HG03432 (cell line): Measurements from ENCODE around the gene DTD2.

Experiments used
- ATAC-seq: cut with Tn5 transposase; IDR thresholded peaks from one replicate; pipeline ENCODE4 v1.9.1; 2021; ENCODE audit warnings: mild to moderate bottlenecking, moderate library complexity; ENCODE audit not compliant: unreplicated experiment

The DTD2 gene

GRCh38 chr14:31408421-31408820, 48.9 kb downstream of the DTD2 start:
- no peak for ATAC-seq

GRCh38 chr14:31405599-31406232, 51.6 kb downstream of the DTD2 start:
- no peak for ATAC-seq

- ATAC-seq, result no peak
Observed at GRCh38 chr14:31405106-31405505, 52.2 kb downstream of the DTD2 start.

GRCh38 chr14:31403707-31404106, 53.6 kb downstream of the DTD2 start:
- ATAC-seq, result no peak

- ATAC-seq, result no peak
Observed at GRCh38 chr14:31402764-31403439, 54.4 kb downstream of the DTD2 start.

GRCh38 chr14:31401369-31401932, 55.9 kb downstream of the DTD2 start:
- ATAC-seq, result no peak

GRCh38 chr14:31400031-31400638, 57.2 kb downstream of the DTD2 start:
- peak; percentile 57 for ATAC-seq
